HG03457 (cell line): Measurements from ENCODE around the gene FUT1.
"Not testable (repeated sequence)": the region's sequence is repeated elsewhere in the genome, so short reads cannot be mapped to it uniquely, and the experiment has no call there.

ENCODE experiments used
- ATAC-seq: cut with Tn5 transposase; IDR thresholded peaks from one replicate; pipeline ENCODE4 v1.9.1; 2021; ENCODE audit warnings: moderate number of reproducible peaks; ENCODE audit not compliant: unreplicated experiment

FUT1 gene

GRCh38 chr19:48768994-48769713, 16.7 kb upstream of the FUT1 start:
- ATAC-seq = no peak

DNA sequence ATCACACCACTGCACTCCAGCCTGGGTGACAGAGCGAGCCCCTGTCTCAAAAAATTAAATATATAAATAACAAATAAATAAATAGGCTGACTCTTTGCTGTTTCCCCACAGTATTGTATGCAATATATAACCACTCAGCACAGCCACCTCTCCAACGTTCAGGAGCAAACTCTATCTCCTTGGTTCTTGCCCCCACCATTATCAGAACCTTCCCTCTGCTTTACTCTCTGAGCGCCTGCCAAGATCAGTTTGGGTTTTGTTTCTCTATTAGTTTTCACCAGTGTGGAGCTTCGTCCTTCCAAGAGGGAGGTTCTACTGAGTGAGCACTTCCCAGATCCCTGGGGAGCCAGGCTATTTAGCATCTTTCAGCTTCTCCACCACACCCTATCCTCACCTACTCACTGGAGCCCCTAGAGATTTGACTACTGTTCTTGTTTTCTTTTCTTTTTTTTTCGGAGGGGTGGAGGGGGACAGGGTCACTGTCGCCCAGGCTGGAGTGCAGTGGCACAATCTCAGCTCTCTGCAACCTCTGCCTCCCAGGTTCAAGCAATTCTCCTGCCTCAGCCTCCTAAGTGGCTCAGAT, 15.8 kb upstream of the FUT1 start:
- ATAC-seq = not testable (repeated sequence)

- ATAC-seq = not testable (repeated sequence)
These were observed 13.4 kb upstream of the FUT1 start for GRCh38 chr19:48765816-48766215.

- ATAC-seq = no peak
These were observed 8.2 kb upstream of the FUT1 start for GRCh38 chr19:48760504-48761205.

- no peak for ATAC-seq
These were observed 5.3 kb upstream of the FUT1 start for GRCh38 chr19:48757741-48758144.

DNA sequence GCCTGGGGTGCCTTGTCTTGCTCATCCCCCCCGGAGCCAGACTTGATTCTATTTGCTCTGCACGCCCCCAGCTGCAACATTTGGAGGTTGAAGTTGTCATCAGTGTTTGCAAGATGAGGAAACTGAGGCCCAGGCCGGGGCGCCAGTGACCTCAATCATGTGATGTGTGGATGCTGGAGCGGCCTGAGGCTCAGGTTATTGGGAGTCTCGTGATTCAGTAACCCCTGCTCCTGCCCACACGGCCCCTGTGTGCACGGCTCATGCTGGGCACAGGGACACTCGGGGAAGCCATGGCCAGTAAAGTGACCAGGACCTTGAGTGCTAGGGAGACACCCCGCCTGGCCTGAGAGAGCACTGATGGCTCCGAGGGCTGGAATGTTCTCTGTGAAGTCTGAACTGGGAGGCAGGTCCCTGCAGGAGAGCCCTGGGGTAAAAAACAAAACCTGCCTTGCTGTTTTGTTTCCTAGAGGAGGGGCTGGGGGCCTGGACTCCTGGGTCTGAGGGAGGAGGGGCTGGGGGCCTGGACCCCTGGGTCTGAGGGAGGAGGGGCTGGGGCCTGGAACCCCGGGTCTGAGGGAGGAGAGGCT, 4.7 kb upstream of the FUT1 start:
- no peak for ATAC-seq

GRCh38 chr19:48756686-48757085, 4.2 kb upstream of the FUT1 start:
- ATAC-seq = no peak

DNA sequence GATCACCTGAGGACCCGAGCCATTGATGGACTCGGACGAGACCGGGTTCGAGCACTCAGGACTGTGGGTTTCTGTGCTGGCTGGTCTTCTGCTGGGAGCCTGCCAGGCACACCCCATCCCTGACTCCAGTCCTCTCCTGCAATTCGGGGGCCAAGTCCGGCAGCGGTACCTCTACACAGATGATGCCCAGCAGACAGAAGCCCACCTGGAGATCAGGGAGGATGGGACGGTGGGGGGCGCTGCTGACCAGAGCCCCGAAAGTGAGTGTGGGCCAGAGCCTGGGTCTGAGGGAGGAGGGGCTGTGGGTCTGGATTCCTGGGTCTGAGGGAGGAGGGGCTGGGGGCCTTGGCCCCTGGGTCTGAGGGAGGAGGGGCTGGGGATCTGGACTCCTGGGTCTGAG, 3.8 kb upstream of the FUT1 start:
- no peak for ATAC-seq

GRCh38 chr19:48755787-48756186, 3.3 kb upstream of the FUT1 start:
- no peak for ATAC-seq

- ATAC-seq = no peak
These were observed 2.7 kb upstream of the FUT1 start, which contains the start of gene FGF21 for GRCh38 chr19:48755084-48755641. Gene FGF21 (plus strand): TSS chr19:48755524. CDS start chr19:48756237, 713 bp downstream.

DNA sequence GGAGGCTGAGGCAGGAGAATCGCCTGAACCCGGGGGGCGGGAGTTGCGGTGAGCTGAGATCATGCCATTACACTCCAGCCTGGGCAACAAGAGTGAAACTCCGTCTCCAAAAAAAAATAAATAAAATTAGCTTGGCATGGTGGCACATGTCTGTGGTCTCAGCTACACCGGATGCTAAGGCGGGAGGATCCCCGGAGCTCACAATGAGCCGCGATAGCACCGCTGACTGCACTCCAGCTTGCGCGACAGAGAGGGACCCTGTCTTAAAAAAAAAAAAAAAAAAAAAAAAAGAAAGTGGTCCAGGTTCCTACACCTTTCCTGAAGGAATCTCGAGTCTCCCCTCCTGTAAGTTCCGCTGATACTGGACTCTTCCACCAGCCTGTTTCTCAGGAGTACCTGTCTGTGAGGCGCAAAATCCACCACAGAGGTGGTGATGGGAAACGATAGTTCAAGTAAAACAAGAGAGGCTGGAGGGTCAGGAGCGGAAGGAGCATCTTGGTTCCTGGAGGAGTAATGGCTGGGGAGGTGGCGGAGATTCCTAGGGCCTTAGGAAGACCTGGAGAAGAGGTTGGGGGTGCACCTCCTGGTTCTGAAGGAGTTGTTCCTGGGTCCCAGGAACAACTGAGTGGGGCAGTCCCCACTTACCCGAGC, 471 bp downstream of the FUT1 start:
- no peak for ATAC-seq

GRCh38 chr19:48750771-48751504, 1.5 kb downstream of the FUT1 start:
- no peak for ATAC-seq

- ATAC-seq = no peak
These were observed 2.1 kb downstream of the FUT1 start for GRCh38 chr19:48750351-48750750.

DNA sequence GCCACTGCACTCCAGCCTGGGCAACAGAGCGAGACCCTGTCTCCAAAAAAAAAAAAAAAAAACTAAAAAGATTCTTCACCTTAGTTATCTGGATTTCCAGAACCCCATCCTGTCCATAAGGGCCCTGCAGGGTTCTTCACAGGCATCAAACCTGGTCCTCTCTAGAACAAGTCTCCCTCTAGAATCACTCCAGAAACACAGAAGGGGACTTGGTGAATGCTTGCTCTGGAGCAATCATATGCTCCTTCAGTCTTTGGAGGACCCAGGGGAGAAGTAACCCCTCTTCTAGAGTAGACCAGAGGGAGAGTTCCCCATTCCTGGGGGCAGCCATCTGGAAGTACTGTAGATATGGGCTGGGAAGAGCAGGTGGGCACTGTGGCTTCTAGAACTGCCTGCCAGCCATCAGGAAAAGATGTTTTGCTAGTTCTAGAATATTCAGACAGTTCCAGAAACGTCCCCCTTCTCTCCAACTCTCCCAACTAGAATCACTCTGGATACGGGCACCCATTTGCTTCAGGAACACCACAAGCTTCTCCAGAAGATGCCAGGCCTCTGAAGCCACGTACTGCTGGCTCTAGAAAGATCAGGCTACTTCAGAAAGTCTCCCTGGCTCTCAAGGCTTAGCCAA, 2.8 kb downstream of the FUT1 start:
- no peak for ATAC-seq

DNA sequence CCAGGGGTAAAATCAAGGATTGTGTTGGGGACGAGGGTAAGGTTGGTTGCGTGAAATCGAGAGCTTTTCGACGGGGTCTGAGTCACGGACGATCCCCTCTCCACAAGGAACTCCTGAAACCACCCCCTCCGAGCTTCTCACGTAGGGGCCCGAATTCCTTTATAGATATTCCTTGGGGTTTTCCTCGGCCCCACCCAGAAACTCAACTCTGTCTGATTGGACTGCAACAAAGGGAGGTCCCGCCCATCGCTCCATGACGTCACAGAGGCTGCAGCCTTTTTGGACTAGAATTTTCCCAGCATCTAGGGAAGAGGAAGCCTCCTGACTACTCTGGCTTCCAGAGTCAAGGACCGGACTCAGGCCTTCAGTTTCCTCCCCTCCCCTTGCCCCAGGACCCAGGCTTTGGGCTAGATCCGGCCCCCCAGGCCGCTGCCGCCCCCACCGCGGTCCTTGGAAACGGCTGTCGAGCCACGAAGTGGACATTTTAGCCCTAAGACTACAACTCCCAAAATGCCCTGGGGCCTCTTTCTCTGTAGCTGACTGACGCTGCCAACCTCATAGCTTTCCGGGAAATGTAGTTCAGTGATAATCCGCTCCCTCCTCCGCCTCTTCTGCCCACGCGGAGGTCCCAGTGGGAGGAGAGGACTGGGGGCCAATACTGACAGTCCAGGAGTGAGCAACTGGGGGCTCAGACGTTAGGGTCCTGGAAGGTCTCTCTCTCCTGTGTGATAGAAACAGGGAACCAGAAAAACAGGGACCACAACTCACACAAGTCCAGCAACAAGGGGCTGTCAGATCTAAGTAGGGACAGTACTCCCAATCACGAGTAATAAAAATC, 5.5 kb downstream of the FUT1 start, which contains the start of gene IZUMO1:
Gene IZUMO1 (minus strand): TSS at position 172 of the 838 bp plus-strand sequence. CDS start 1,050 bp downstream, outside the sequence.
- no peak for ATAC-seq

DNA sequence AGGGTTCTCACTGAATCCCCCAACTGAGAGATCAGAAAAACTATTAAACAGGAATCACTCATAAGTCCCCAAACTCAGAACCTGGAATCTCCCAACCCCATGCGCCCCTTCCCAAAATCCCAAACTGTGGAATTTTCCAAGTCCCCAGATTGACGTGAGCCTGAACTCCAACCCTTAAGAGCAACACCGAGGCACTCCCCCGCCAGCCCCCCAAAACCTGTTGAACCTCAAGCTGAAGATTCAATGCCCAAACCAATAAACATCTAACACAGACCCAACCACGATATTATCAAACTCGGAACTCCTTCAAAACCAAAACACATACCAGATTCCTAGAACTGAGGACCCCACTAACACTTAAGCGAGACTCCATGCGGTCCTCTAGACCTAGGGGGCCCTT, 6.3 kb downstream of the FUT1 start:
- ATAC-seq = no peak

DNA sequence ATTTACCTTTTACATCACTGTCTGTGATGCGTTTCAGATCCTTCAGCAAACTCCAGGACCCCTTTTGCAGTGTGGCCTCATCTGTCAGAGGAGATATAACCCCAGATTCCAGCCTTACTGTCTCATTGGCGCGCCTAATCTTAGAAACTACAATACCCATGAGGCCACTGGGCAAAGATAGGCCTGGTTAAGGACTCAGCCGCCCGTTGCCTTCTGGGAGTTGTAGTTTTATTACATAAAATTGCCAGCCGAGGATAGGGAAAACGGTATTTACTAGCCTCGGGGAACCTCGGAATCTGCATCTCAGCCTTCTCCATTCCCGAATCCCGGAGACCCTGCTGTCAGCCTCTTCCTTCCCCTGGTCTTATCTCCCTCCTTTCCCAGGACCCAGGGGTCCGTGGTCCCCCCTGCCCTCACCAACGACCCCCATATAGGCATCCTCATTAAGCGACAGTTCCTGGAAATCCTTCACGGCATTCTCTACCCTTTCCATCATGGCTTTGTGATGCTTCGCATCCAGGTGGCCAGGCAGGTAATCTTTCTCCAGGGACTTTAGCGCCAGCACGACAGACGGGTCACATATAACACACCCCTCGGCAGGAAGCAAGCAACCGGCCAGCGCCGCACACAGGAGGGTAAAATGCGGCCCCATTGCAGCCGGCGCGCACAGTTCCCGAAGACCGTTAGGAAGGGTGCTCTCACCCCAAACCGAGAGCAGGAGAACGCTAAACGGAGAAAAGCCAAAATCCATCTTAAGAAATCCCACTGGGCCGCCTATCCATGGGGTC, 7.0 kb downstream of the FUT1 start:
- no peak for ATAC-seq

DNA sequence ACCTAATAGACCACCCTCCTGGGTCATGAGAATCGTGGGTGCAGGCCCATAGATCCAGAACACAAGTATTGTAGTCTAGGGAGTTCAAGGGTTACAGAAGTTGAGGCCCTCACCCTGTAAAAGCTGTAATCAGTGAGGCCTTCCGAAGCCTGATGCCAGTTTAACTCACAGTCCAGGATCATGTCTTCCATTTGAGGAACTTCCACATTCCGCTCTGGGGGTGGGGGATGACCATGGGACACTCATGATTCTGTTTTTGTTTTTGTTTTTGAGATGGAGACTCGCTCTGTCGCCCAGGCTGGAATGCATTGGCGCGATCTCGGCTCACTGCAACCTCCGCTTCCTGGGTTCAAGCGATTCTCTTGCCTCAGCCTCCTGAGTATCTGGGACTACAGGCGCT, 10.3 kb downstream of the FUT1 start:
- no peak for ATAC-seq
